Uterus (tissue), 2 donors: ENCODE measurements around the gene PHF8.

Experiments used
- POLR2A ChIP-seq, 2 donors: fragments of 450-650 bp; IDR thresholded peaks; one replicate each; pipeline ENCODE4 v1.6.1; 2016; ENCODE audit warnings: antibody characterized with exemption in 2 of 2, mild to moderate bottlenecking in 1 of 2, moderate library complexity in 1 of 2
- TF ChIP-seq, protein P1 (sequence below), 4 experiments: fragments of 200-600 bp in 2 of 4; fragments of 450-650 bp in 2 of 4; sonication (generic) in 2 of 4; IDR thresholded peaks; one replicate each; pipeline ENCODE4 v1.5.1; 2016 to 2019; ENCODE audit warnings: antibody characterized with exemption in 4 of 4, mild to moderate bottlenecking in 2 of 4, moderate library complexity in 1 of 4

- TF ChIP-seq POLR2A (IDR thresholded peaks at IDR 0.05), result no peak
- TF ChIP-seq, protein P1, sequence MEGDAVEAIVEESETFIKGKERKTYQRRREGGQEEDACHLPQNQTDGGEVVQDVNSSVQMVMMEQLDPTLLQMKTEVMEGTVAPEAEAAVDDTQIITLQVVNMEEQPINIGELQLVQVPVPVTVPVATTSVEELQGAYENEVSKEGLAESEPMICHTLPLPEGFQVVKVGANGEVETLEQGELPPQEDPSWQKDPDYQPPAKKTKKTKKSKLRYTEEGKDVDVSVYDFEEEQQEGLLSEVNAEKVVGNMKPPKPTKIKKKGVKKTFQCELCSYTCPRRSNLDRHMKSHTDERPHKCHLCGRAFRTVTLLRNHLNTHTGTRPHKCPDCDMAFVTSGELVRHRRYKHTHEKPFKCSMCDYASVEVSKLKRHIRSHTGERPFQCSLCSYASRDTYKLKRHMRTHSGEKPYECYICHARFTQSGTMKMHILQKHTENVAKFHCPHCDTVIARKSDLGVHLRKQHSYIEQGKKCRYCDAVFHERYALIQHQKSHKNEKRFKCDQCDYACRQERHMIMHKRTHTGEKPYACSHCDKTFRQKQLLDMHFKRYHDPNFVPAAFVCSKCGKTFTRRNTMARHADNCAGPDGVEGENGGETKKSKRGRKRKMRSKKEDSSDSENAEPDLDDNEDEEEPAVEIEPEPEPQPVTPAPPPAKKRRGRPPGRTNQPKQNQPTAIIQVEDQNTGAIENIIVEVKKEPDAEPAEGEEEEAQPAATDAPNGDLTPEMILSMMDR (IDR thresholded peaks at IDR 0.05), result no peak
These were observed 48.9 kb upstream of the PHF8 start for GRCh38 chrX:54093159-54093558.
